Nephron progenitor cell (in vitro differentiated cells): ENCODE results near the gene NRP1.

ENCODE experiments used
- DNase-seq: peaks from one replicate; pipeline ENCODE4 v3.0.0; 2021
- H3K27ac Mint-ChIP-seq: 2 replicates; pipeline ENCODE4 v1.8.0; 2021; ENCODE audit warnings: mild to moderate bottlenecking, moderate library complexity, mixed read lengths
- H3K27me3 Mint-ChIP-seq: 2 replicates; pipeline ENCODE4 v1.8.0; 2021; ENCODE audit warnings: mild to moderate bottlenecking, low read depth, mixed read lengths; ENCODE audit not compliant: poor library complexity
- H3K36me3 Mint-ChIP-seq: 2 replicates; pipeline ENCODE4 v1.8.0; 2021; ENCODE audit warnings: low read depth, mixed read lengths
- H3K4me1 Mint-ChIP-seq: 2 replicates; pipeline ENCODE4 v1.8.0; 2021; ENCODE audit warnings: mixed read lengths
- H3K4me3 Mint-ChIP-seq: 2 replicates; pipeline ENCODE4 v1.8.0; 2021; ENCODE audit warnings: mild to moderate bottlenecking, moderate library complexity, mixed read lengths
- H3K9me3 Mint-ChIP-seq: 2 replicates; pipeline ENCODE4 v1.8.0; 2021; ENCODE audit warnings: mild to moderate bottlenecking, moderate library complexity, mixed read lengths
- CTCF ChIP-seq: fragments of 200-600 bp; sonication (generic); IDR thresholded peaks from 2 replicates; pipeline ENCODE4 v1.5.0; 2021; ENCODE audit warnings: antibody characterized with exemption

The NRP1 gene

GRCh38 chr10:33127622-33128021 is 206.8 kb downstream of the NRP1 start:
- peaks cover 8% of the 10 kb centered on the region for H3K27me3 Mint-ChIP-seq

More at GRCh38 chr10:33127622-33128021, 206.8 kb downstream of the NRP1 start:
- H3K36me3 Mint-ChIP-seq = no peaks in the 10 kb centered on the region
- DNase-seq = no peak
- H3K4me3 Mint-ChIP-seq = no peak overlapping the region
- no peak overlapping the region for H3K27ac Mint-ChIP-seq
- no peaks in the 10 kb centered on the region for H3K9me3 Mint-ChIP-seq
- TF ChIP-seq CTCF = no peak
- peaks cover 33% of the 10 kb centered on the region for H3K4me1 Mint-ChIP-seq
